Measurements from ENCODE around the gene GCG.

The GCG gene

GRCh38 chr2:162174746-162175145 is 22.7 kb upstream of the GCG start:
- TF ChIP-seq, protein P1, sequence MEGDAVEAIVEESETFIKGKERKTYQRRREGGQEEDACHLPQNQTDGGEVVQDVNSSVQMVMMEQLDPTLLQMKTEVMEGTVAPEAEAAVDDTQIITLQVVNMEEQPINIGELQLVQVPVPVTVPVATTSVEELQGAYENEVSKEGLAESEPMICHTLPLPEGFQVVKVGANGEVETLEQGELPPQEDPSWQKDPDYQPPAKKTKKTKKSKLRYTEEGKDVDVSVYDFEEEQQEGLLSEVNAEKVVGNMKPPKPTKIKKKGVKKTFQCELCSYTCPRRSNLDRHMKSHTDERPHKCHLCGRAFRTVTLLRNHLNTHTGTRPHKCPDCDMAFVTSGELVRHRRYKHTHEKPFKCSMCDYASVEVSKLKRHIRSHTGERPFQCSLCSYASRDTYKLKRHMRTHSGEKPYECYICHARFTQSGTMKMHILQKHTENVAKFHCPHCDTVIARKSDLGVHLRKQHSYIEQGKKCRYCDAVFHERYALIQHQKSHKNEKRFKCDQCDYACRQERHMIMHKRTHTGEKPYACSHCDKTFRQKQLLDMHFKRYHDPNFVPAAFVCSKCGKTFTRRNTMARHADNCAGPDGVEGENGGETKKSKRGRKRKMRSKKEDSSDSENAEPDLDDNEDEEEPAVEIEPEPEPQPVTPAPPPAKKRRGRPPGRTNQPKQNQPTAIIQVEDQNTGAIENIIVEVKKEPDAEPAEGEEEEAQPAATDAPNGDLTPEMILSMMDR (IDR thresholded peaks at IDR 0.05; ENCODE audit: low read depth, low read length, missing control alignments), result no peak
- no peak for DNase-seq (ENCODE audit: low read depth)

DNA sequence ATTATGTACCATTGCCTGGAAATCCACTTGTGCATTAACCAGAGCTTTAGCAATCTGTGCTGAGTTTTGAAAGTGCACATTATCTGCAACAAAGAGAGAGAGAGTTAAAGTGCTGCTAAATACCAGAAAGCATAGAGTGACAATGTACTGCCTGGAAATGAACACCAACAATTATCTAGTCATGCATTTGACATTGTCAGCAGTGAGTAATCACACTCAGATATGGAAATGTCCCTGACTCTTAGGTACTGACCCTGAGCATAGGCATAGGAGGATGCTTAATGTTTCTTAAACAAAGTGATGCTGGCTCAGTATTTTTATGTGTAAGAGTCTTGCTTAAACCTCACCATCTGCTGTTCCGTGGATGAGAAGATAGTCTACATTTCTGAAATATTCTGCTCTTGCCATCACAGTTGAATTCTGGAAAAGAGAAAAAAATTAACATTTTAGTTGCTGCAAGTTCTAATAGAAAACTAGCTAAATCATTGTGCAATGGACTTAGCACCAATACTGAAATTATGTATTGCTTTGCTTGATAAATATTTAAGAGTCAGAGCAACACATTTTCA is 20.8 kb upstream of the GCG start:
- TF ChIP-seq, protein P1 (IDR thresholded peaks at IDR 0.05; ENCODE audit: low read depth, low read length, missing control alignments), result no peak
- no peak for DNase-seq (ENCODE audit: low read depth)

More at GRCh38 chr2:162174746-162175145, 22.7 kb upstream of the GCG start:
- H3K4me3 ChIP-seq (ENCODE audit: low read depth, low read length), result no peak overlapping the region

GRCh38 chr2:162166745-162167144 is 14.7 kb upstream of the GCG start:
- H3K4me3 ChIP-seq (ENCODE audit: low read depth, low read length), result no peak overlapping the region
- TF ChIP-seq, protein P1 (IDR thresholded peaks at IDR 0.05; ENCODE audit: low read depth, low read length, missing control alignments), result no peak
- DNase-seq (ENCODE audit: low read depth), result no peak

More for the DNA sequence above, 20.8 kb upstream of the GCG start:
- no peak overlapping the region for H3K4me3 ChIP-seq (ENCODE audit: low read depth, low read length)

DNA sequence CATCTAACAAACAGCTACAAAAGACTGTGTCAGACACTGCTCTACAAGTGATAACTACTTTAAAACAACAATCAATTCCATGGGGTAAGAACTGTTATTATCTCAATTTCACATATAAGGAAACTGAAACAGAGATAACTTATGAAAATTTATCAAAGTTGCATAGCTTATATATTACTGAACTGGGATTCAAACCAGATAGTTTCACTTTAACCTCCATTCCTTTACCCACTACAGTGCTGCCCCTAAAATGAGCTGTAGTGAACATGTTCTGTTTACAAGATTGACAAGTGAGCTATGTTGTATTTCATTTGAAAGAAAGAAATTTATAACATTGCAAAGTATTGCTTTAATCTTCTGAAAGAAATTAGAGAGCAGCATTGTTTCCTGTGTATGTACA is 14.1 kb upstream of the GCG start:
- no peak for DNase-seq (ENCODE audit: low read depth)
- TF ChIP-seq, protein P1 (IDR thresholded peaks at IDR 0.05; ENCODE audit: low read depth, low read length, missing control alignments), result no peak
- H3K4me3 ChIP-seq (ENCODE audit: low read depth, low read length), result no peak overlapping the region

DNA sequence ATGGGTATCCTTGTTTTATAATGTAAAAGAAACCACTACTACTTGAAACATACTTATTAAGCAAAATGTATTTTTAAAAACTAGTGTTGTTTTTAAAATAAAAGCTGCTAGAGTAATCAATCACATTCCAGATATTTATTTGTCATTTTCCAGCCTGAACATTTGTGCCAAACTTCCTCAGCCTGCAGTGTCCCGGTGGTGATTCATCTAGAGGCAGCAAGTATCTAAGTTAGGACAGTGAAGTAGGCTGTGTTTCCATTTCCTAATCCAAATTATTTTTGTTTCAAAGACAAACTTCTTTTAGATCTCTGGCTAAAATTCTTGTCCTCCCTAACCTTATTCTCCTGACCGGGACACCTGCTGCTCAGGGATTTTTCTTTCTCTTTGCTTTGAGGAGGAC is 12.8 kb upstream of the GCG start:
- TF ChIP-seq, protein P1 (IDR thresholded peaks at IDR 0.05; ENCODE audit: low read depth, low read length, missing control alignments), result no peak
- H3K4me3 ChIP-seq (ENCODE audit: low read depth, low read length), result no peak overlapping the region
- DNase-seq (ENCODE audit: low read depth), result no peak

DNA sequence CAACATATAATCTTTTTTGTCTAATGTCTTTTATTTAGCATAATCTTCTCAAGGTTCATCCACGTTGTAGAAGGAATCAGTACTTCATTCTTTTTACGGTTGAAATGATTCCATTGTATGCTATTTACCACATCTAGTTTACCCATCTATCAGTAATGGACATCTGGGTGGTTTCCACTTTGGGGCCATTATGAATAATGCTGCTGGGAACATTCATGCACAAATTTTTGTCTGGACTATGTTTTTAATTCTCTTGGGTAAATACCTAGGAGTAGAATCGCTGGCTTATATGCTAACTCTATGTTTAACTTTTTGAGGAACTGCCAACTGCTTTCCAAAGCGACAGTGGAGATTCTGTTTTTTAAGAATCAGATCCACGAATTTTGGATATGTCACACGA is 7.4 kb upstream of the GCG start:
- H3K4me3 ChIP-seq (ENCODE audit: low read depth, low read length), result no peak overlapping the region
- DNase-seq (ENCODE audit: low read depth), result no peak

DNA sequence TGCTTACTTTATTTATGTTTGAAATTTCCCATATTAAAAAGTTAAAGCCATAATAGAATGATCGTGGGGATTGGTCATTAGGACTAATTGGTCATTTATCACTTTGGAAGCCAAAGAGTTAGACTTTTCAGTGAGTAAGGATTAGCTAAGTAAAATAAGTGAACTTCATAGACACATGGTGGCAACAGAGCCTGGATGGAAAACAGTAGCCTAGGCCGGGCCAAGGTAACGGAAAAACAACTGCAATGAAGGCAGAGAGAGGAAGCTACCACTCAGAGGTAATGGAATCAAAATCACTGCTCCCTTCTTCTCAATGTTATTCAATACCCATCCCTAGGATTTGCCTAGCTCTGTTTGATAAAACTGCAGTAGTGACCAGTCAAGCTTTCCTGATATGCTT is 4.1 kb upstream of the GCG start:
- no peak for DNase-seq (ENCODE audit: low read depth)
- TF ChIP-seq, protein P1 (IDR thresholded peaks at IDR 0.05; ENCODE audit: low read depth, low read length, missing control alignments), result no peak
- no peak overlapping the region for H3K4me3 ChIP-seq (ENCODE audit: low read depth, low read length)

More for the DNA sequence above, 7.4 kb upstream of the GCG start:
- TF ChIP-seq, protein P1 (IDR thresholded peaks at IDR 0.05; ENCODE audit: low read depth, low read length, missing control alignments), result no peak
